HEK293 (cell line): ENCODE results near the gene EPHA4.

Experiments
- CTCF ChIA-PET: fragments of 350-600 bp; formaldehyde crosslinking; extraction: SDS; loops from one replicate; lab custom pipeline; 2021; ENCODE audit warnings: antibody characterized with exemption; lab: Yijun Ruan, JAX
- POLR2A ChIA-PET: fragments of 300-600 bp; formaldehyde crosslinking; extraction: SDS; loops from one replicate; lab custom pipeline; 2020; ENCODE audit warnings: antibody characterized with exemption, inconsistent platforms; lab: Yijun Ruan, JAX
- H3K27ac ChIP-seq: fragments of 200-500 bp; sonication (Bioruptor generic); 2 replicates; pipeline ENCODE4 v1.5.1; 2014; ENCODE audit warnings: low read depth, low read length, control low read depth, inconsistent platforms; ENCODE audit errors: extremely low read depth
- H3K36me3 ChIP-seq, 2 experiments: fragments of 200-500 bp in 1 of 2; sonication (Bioruptor generic) in 1 of 2; 1 replicate in 1 of 2; 2 replicates in 1 of 2; pipeline ENCODE4 v1.5.1; 2014 to 2017; ENCODE audit warnings: inconsistent platforms in 2 of 2, low read length in 2 of 2; ENCODE audit not compliant: control insufficient read depth in 2 of 2, insufficient read depth in 1 of 2
- H3K4me1 ChIP-seq: fragments of 200-500 bp; sonication (Bioruptor generic); 2 replicates; pipeline ENCODE4 v1.5.1; 2014; ENCODE audit warnings: mild to moderate bottlenecking, low read length, inconsistent platforms; ENCODE audit not compliant: control insufficient read depth, insufficient read depth
- H3K4me3 ChIP-seq: 2 replicates; pipeline ENCODE4 v1.5.1; 2011; ENCODE audit warnings: low read depth, mild to moderate bottlenecking, control low read depth, low read length, moderate library complexity
- H3K9me3 ChIP-seq: fragments of 200-500 bp; sonication (Bioruptor generic); 2 replicates; pipeline ENCODE4 v1.5.1; 2014; ENCODE audit warnings: low read depth, low read length, inconsistent platforms; ENCODE audit not compliant: control insufficient read depth, insufficient read depth
- BCL11A ChIP-seq: fragments of 450-650 bp; formaldehyde crosslinking; IDR thresholded peaks from 2 replicates; pipeline ENCODE4 v1.5.1; 2016; ENCODE audit warnings: low read depth, missing biosample characterization, missing genetic modification characterization
- CTCF ChIP-seq: fragments of 450-650 bp; formaldehyde crosslinking; IDR thresholded peaks from 2 replicates; pipeline ENCODE4 v1.5.1; 2016; ENCODE audit warnings: missing biosample characterization, missing genetic modification characterization
- GLIS1 ChIP-seq: fragments of 450-650 bp; formaldehyde crosslinking; IDR thresholded peaks from 2 replicates; pipeline ENCODE4 v1.5.1; 2016; ENCODE audit warnings: missing biosample characterization, missing genetic modification characterization
- ZBTB44 ChIP-seq: fragments of 450-650 bp; IDR thresholded peaks from 2 replicates; pipeline ENCODE4 v1.5.1; 2018; ENCODE audit warnings: missing biosample characterization, mild to moderate bottlenecking, missing genetic modification characterization
- ZBTB8A ChIP-seq: fragments of 450-650 bp; formaldehyde crosslinking; IDR thresholded peaks from 2 replicates; pipeline ENCODE4 v1.5.1; 2016; ENCODE audit warnings: missing biosample characterization, missing genetic modification characterization
- ZNF157 ChIP-seq: fragments of 450-650 bp; formaldehyde crosslinking; IDR thresholded peaks from 2 replicates; pipeline ENCODE4 v1.5.1; 2016; ENCODE audit warnings: missing biosample characterization, missing genetic modification characterization
- ZNF175 ChIP-seq: fragments of 450-650 bp; formaldehyde crosslinking; IDR thresholded peaks from 2 replicates; pipeline ENCODE4 v1.5.1; 2016; ENCODE audit warnings: missing biosample characterization, missing genetic modification characterization
- ZNF239 ChIP-seq: fragments of 450-650 bp; formaldehyde crosslinking; IDR thresholded peaks from 2 replicates; pipeline ENCODE4 v1.5.1; 2016; ENCODE audit warnings: missing biosample characterization, missing genetic modification characterization
- ZNF280D ChIP-seq: fragments of 450-650 bp; formaldehyde crosslinking; IDR thresholded peaks from 2 replicates; pipeline ENCODE4 v1.5.1; 2016; ENCODE audit warnings: missing biosample characterization, missing genetic modification characterization
- ZNF302 ChIP-seq: fragments of 450-650 bp; formaldehyde crosslinking; IDR thresholded peaks from 2 replicates; pipeline ENCODE4 v1.5.1; 2016; ENCODE audit warnings: missing biosample characterization, missing genetic modification characterization, low read depth
- ZNF324 ChIP-seq: fragments of 450-650 bp; formaldehyde crosslinking; IDR thresholded peaks from 2 replicates; pipeline ENCODE4 v1.5.1; 2016; ENCODE audit warnings: missing biosample characterization, missing genetic modification characterization
- ZNF354C ChIP-seq: fragments of 450-650 bp; formaldehyde crosslinking; IDR thresholded peaks from 2 replicates; pipeline ENCODE4 v1.5.1; 2016; ENCODE audit warnings: missing biosample characterization, missing genetic modification characterization, low read depth, borderline replicate concordance
- ZNF654 ChIP-seq: fragments of 450-650 bp; formaldehyde crosslinking; IDR thresholded peaks from 2 replicates; pipeline ENCODE4 v1.5.1; 2016; ENCODE audit warnings: low read depth, missing biosample characterization, missing genetic modification characterization
- ZNF660 ChIP-seq: fragments of 450-650 bp; IDR thresholded peaks from 2 replicates; pipeline ENCODE4 v1.5.1; 2018; ENCODE audit warnings: missing biosample characterization, mild to moderate bottlenecking, missing genetic modification characterization
- ZNF792 ChIP-seq: fragments of 450-650 bp; formaldehyde crosslinking; IDR thresholded peaks from 2 replicates; pipeline ENCODE4 v1.5.1; 2016; ENCODE audit warnings: missing biosample characterization, missing genetic modification characterization

EPHA4 gene

GRCh38 chr2:221392228-221392881 lies 179.7 kb downstream of the EPHA4 start:
- no peaks in the 10 kb centered on the region for H3K9me3 ChIP-seq
- TF ChIP-seq ZNF354C (no peak), ZNF660 (tag by site-specific recombination) (no peak), ZNF324 (tag by site-specific recombination) (no peak), GLIS1 (tag by site-specific recombination) (no peak), CTCF (no peak), ZNF302 (no peak), ZBTB44 (tag by site-specific recombination) (no peak), ZNF239 (tag by site-specific recombination) (no peak)
- TF ChIP-seq, all 188 proteins: peak for 0
- Histone ChIP-seq H3K4me3 (no peak overlapping the region), H3K27ac (no peak overlapping the region), H3K4me1 (0 out of 2 replicates have a peak, but pooled peaks cover 2% of the 10 kb centered on the region), H3K36me3 (no peaks in the 10 kb centered on the region)
- ChIA-PET CTCF (no interaction called here), POLR2A (no interaction called here)

- TF ChIP-seq ZNF792 (tag by site-specific recombination): no peak
- 0 out of 2 replicates have a peak, but pooled peaks have one; percentile 20 for TF ChIP-seq ZBTB8A
- Histone ChIP-seq H3K36me3 (no peaks in the 10 kb centered on the region), H3K27ac (no peak overlapping the region), H3K4me3 (no peak overlapping the region), H3K4me1 (no peaks in the 10 kb centered on the region), H3K9me3 (no peaks in the 10 kb centered on the region)
- CTCF ChIA-PET: interaction anchor here (1.1 kb wide), 1 partner anchor 19 kb away, joined by 4 read pairs; no protein-coding TSS in a partner anchor
- POLR2A ChIA-PET: no interaction called here
Measured at GRCh38 chr2:221390878-221391277, 181.2 kb downstream of the EPHA4 start.

- POLR2A ChIA-PET: no interaction called here
- no peaks in the 10 kb centered on the region for H3K9me3 ChIP-seq
- no peak overlapping the region for H3K4me3 ChIP-seq
- H3K36me3 ChIP-seq: no peaks in the 10 kb centered on the region
- H3K27ac ChIP-seq: no peak overlapping the region
- TF ChIP-seq ZNF280D (tag by site-specific recombination) (no peak), BCL11A (tag by site-specific recombination) (no peak), CTCF (no peak), ZNF654 (no peak), ZNF175 (tag by site-specific recombination) (no peak), ZNF157 (tag by site-specific recombination) (no peak)
- CTCF ChIA-PET: interaction anchor here (0.7 kb wide), 1 partner anchor 16 kb away, joined by 3 read pairs; no protein-coding TSS in a partner anchor
- H3K4me1 ChIP-seq: no peaks in the 10 kb centered on the region
Measured at GRCh38 chr2:221389904-221390303, 182.2 kb downstream of the EPHA4 start.
